Measurements from ENCODE around the gene BBS9. TPM values are rescaled to one million over a fixed set of nuclear protein-coding genes. Genes with fewer than 3 reads are reported as not detected.

Gene BBS9
- total RNA-seq, 1 donor from 2014 or later, result 22.6 TPM

- no peak overlapping the region for H3K4me3 Mint-ChIP-seq (ENCODE audit: unreplicated experiment)
- no peaks in the 10 kb centered on the region for H3K27me3 Mint-ChIP-seq (ENCODE audit: unreplicated experiment)
- H3K9me3 Mint-ChIP-seq (ENCODE audit: unreplicated experiment), result no peaks in the 10 kb centered on the region
- peak; percentile 13 for TF ChIP-seq CTCF (IDR thresholded peaks at IDR 0.05)
- H3K36me3 Mint-ChIP-seq (ENCODE audit: unreplicated experiment), result no peaks in the 10 kb centered on the region
- no peak overlapping the region for H3K27ac Mint-ChIP-seq (ENCODE audit: unreplicated experiment)
- no peak for DNase-seq (ENCODE audit: extremely low spot score, unreplicated experiment)
- peaks cover 11% of the 10 kb centered on the region for H3K4me1 Mint-ChIP-seq (ENCODE audit: unreplicated experiment)
Observed at GRCh38 chr7:33530664-33531063, 401.3 kb downstream of the BBS9 start.

- H3K27me3 Mint-ChIP-seq (ENCODE audit: unreplicated experiment), result no peaks in the 10 kb centered on the region
- no peak overlapping the region for H3K4me3 Mint-ChIP-seq (ENCODE audit: unreplicated experiment)
- no peak for DNase-seq (ENCODE audit: extremely low spot score, unreplicated experiment)
- no peak overlapping the region for H3K27ac Mint-ChIP-seq (ENCODE audit: unreplicated experiment)
- H3K4me1 Mint-ChIP-seq (ENCODE audit: unreplicated experiment), result peaks cover 11% of the 10 kb centered on the region
- TF ChIP-seq CTCF (IDR thresholded peaks at IDR 0.05), result no peak
- no peaks in the 10 kb centered on the region for H3K36me3 Mint-ChIP-seq (ENCODE audit: unreplicated experiment)
- no peaks in the 10 kb centered on the region for H3K9me3 Mint-ChIP-seq (ENCODE audit: unreplicated experiment)
Observed at GRCh38 chr7:33531888-33532287, 402.5 kb downstream of the BBS9 start.

GRCh38 chr7:33534833-33535232 is 405.5 kb downstream of the BBS9 start:
- Mint-ChIP-seq H3K4me1 (ENCODE audit: unreplicated experiment) (peaks cover 9% of the 10 kb centered on the region), H3K36me3 (ENCODE audit: unreplicated experiment) (no peaks in the 10 kb centered on the region), H3K4me3 (ENCODE audit: unreplicated experiment) (no peak overlapping the region), H3K27ac (ENCODE audit: unreplicated experiment) (peak overlapping the region; percentile 43), H3K27me3 (ENCODE audit: unreplicated experiment) (no peaks in the 10 kb centered on the region), H3K9me3 (ENCODE audit: unreplicated experiment) (no peaks in the 10 kb centered on the region)
- DNase-seq (ENCODE audit: extremely low spot score, unreplicated experiment), result no peak
- no peak for TF ChIP-seq CTCF (IDR thresholded peaks at IDR 0.05)

- no peaks in the 10 kb centered on the region for H3K9me3 Mint-ChIP-seq (ENCODE audit: unreplicated experiment)
- H3K27me3 Mint-ChIP-seq (ENCODE audit: unreplicated experiment), result no peaks in the 10 kb centered on the region
- no peak overlapping the region for H3K4me3 Mint-ChIP-seq (ENCODE audit: unreplicated experiment)
- H3K27ac Mint-ChIP-seq (ENCODE audit: unreplicated experiment), result no peak overlapping the region
- no peak for DNase-seq (ENCODE audit: extremely low spot score, unreplicated experiment)
- peaks cover 9% of the 10 kb centered on the region for H3K4me1 Mint-ChIP-seq (ENCODE audit: unreplicated experiment)
- no peak for TF ChIP-seq CTCF (IDR thresholded peaks at IDR 0.05)
- no peaks in the 10 kb centered on the region for H3K36me3 Mint-ChIP-seq (ENCODE audit: unreplicated experiment)
Observed at GRCh38 chr7:33535989-33536388, 406.6 kb downstream of the BBS9 start.

- H3K4me1 Mint-ChIP-seq (ENCODE audit: unreplicated experiment), result peaks cover 9% of the 10 kb centered on the region
- no peak overlapping the region for H3K27ac Mint-ChIP-seq (ENCODE audit: unreplicated experiment)
- DNase-seq (ENCODE audit: extremely low spot score, unreplicated experiment), result no peak
- no peaks in the 10 kb centered on the region for H3K9me3 Mint-ChIP-seq (ENCODE audit: unreplicated experiment)
- TF ChIP-seq CTCF (IDR thresholded peaks at IDR 0.05), result no peak
- no peaks in the 10 kb centered on the region for H3K36me3 Mint-ChIP-seq (ENCODE audit: unreplicated experiment)
- no peaks in the 10 kb centered on the region for H3K27me3 Mint-ChIP-seq (ENCODE audit: unreplicated experiment)
- H3K4me3 Mint-ChIP-seq (ENCODE audit: unreplicated experiment), result no peak overlapping the region
Observed at GRCh38 chr7:33536398-33537103, 407.2 kb downstream of the BBS9 start.
